ENCODE measurements around the gene RNF208.

DNA sequence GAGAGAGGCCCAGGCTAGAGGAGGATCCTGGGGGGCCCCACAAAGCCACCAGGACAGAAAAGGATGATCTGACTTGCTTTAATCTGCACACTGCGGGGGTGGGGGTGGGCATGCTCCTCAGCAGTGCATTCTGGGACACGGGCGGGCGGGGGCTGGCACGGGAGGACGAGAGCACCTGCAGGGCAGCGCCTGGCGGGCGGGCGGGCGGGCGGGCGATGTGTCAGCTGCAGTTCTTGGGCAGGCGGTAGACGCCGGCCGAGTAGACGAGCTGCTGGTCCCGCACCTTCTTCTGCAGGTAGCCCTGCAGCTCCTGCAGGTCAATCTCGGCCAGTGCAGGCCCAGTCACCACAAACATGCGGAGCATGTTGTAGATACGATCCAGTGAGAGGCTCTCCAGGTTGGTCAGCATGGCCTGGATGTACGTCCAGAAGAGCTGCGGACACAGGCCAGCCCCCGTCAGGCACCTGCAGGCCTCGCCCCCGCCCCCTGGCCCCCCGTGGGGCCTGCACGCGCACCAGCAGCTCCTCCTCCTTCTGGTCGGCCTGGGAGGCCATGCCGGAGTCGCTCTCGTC lies 47.2 kb downstream of the RNF208 start:
- no peak for TF ChIP-seq POLR2AphosphoS5 (IDR thresholded peaks at IDR 0.05; ENCODE audit: low read depth)
- TF ChIP-seq, protein P1, sequence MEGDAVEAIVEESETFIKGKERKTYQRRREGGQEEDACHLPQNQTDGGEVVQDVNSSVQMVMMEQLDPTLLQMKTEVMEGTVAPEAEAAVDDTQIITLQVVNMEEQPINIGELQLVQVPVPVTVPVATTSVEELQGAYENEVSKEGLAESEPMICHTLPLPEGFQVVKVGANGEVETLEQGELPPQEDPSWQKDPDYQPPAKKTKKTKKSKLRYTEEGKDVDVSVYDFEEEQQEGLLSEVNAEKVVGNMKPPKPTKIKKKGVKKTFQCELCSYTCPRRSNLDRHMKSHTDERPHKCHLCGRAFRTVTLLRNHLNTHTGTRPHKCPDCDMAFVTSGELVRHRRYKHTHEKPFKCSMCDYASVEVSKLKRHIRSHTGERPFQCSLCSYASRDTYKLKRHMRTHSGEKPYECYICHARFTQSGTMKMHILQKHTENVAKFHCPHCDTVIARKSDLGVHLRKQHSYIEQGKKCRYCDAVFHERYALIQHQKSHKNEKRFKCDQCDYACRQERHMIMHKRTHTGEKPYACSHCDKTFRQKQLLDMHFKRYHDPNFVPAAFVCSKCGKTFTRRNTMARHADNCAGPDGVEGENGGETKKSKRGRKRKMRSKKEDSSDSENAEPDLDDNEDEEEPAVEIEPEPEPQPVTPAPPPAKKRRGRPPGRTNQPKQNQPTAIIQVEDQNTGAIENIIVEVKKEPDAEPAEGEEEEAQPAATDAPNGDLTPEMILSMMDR (IDR thresholded peaks at IDR 0.05; ENCODE audit: insufficient read depth, low read length): no peak

Data from HL-60 (cell line).